ENCODE measurements around the gene CEP135.
"Not testable (repeated sequence)": the region's sequence is repeated elsewhere in the genome, so short reads cannot be mapped to it uniquely, and the experiment has no call there.

CEP135 gene

GRCh38 chr4:56062106-56062505 lies 113.4 kb downstream of the CEP135 start:
- no peak for DNase-seq
- no peaks in the 10 kb centered on the region for H3K27me3 ChIP-seq (ENCODE audit: insufficient read depth, low read depth, severe bottlenecking)
- TF ChIP-seq, protein P1, sequence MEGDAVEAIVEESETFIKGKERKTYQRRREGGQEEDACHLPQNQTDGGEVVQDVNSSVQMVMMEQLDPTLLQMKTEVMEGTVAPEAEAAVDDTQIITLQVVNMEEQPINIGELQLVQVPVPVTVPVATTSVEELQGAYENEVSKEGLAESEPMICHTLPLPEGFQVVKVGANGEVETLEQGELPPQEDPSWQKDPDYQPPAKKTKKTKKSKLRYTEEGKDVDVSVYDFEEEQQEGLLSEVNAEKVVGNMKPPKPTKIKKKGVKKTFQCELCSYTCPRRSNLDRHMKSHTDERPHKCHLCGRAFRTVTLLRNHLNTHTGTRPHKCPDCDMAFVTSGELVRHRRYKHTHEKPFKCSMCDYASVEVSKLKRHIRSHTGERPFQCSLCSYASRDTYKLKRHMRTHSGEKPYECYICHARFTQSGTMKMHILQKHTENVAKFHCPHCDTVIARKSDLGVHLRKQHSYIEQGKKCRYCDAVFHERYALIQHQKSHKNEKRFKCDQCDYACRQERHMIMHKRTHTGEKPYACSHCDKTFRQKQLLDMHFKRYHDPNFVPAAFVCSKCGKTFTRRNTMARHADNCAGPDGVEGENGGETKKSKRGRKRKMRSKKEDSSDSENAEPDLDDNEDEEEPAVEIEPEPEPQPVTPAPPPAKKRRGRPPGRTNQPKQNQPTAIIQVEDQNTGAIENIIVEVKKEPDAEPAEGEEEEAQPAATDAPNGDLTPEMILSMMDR (IDR thresholded peaks at IDR 0.05; ENCODE audit: low read depth, low read length): no peak
- peaks cover 49% of the 10 kb centered on the region for H3K36me3 ChIP-seq
- H3K27ac ChIP-seq: no peak overlapping the region
- no peak overlapping the region for H3K4me3 ChIP-seq (ENCODE audit: low read depth, low read length)
- H3K9me3 ChIP-seq (ENCODE audit: severe bottlenecking): no peaks in the 10 kb centered on the region

GRCh38 chr4:56062526-56063145 lies 113.9 kb downstream of the CEP135 start:
- Histone ChIP-seq H3K27me3 (ENCODE audit: insufficient read depth, low read depth, severe bottlenecking) (no peaks in the 10 kb centered on the region), H3K36me3 (peaks cover 49% of the 10 kb centered on the region), H3K27ac (no peak overlapping the region), H3K9me3 (ENCODE audit: severe bottlenecking) (no peaks in the 10 kb centered on the region), H3K4me3 (ENCODE audit: low read depth, low read length) (no peak overlapping the region)
- DNase-seq: no peak
- TF ChIP-seq, protein P1 (IDR thresholded peaks at IDR 0.05; ENCODE audit: low read depth, low read length): no peak

GRCh38 chr4:56066493-56066892 lies 117.7 kb downstream of the CEP135 start:
- H3K9me3 ChIP-seq (ENCODE audit: severe bottlenecking): no peaks in the 10 kb centered on the region
- no peak for DNase-seq
- H3K36me3 ChIP-seq: peaks cover 20% of the 10 kb centered on the region
- TF ChIP-seq, protein P1 (IDR thresholded peaks at IDR 0.05; ENCODE audit: low read depth, low read length): no peak
- H3K4me3 ChIP-seq (ENCODE audit: low read depth, low read length): no peak overlapping the region
- H3K27me3 ChIP-seq (ENCODE audit: insufficient read depth, low read depth, severe bottlenecking): no peaks in the 10 kb centered on the region
- no peak overlapping the region for H3K27ac ChIP-seq

- Histone ChIP-seq H3K9me3 (ENCODE audit: severe bottlenecking) (no peaks in the 10 kb centered on the region), H3K36me3 (peaks cover 20% of the 10 kb centered on the region), H3K27ac (no peak overlapping the region), H3K27me3 (ENCODE audit: insufficient read depth, low read depth, severe bottlenecking) (no peaks in the 10 kb centered on the region), H3K4me3 (ENCODE audit: low read depth, low read length) (no peak overlapping the region)
- TF ChIP-seq, protein P1 (IDR thresholded peaks at IDR 0.05; ENCODE audit: low read depth, low read length): no peak
- DNase-seq: no peak
Observed at GRCh38 chr4:56067826-56068225, 119.1 kb downstream of the CEP135 start.

DNA sequence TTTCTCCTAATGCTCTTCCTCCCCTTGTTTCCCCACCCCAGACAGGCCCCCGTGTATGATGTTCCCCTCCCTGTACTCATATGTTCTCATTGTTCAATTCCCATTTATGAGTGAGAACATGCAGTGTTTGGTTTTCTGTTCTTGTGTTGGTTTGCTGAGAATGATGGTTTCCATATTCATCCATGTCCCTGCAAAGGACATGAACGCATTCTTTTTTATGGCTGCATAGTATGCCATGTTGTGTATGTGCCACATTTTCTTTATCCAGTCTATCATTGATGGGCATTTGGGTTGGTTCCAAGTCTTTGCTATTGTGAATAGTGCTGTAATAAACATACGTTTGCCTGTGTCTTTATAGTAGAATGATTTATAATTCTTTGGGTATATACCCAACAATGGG lies 124.0 kb downstream of the CEP135 start:
- H3K9me3 ChIP-seq (ENCODE audit: severe bottlenecking); DNase-seq; H3K27me3 ChIP-seq (ENCODE audit: insufficient read depth, low read depth, severe bottlenecking); H3K27ac ChIP-seq; H3K36me3 ChIP-seq; H3K4me3 ChIP-seq (ENCODE audit: low read depth, low read length): not testable (repeated sequence)

GRCh38 chr4:56077676-56078075 lies 128.9 kb downstream of the CEP135 start:
- Histone ChIP-seq H3K9me3 (ENCODE audit: severe bottlenecking) (peaks cover 10% of the 10 kb centered on the region), H3K27ac (no peak overlapping the region)

More at GRCh38 chr4:56077676-56078075, 128.9 kb downstream of the CEP135 start:
- Histone ChIP-seq H3K27me3 (ENCODE audit: insufficient read depth, low read depth, severe bottlenecking) (no peaks in the 10 kb centered on the region), H3K4me3 (ENCODE audit: low read depth, low read length) (no peak overlapping the region), H3K36me3 (peaks cover 13% of the 10 kb centered on the region)
- no peak for DNase-seq
- TF ChIP-seq, protein P1 (IDR thresholded peaks at IDR 0.05; ENCODE audit: low read depth, low read length): no peak

Measured in WERI-Rb-1 (cell line).